GM18909 (cell line): ENCODE measurements around the gene ILF3.
"Not testable (repeated sequence)": the region's sequence is repeated elsewhere in the genome, so short reads cannot be mapped to it uniquely, and the experiment has no call there.

Experiments
- ATAC-seq: cut with Tn5 transposase; IDR thresholded peaks from one replicate; pipeline ENCODE4 v1.9.1; 2021; ENCODE audit warnings: mild to moderate bottlenecking; ENCODE audit not compliant: unreplicated experiment, poor library complexity

ILF3 gene

GRCh38 chr19:10641248-10641647, 12.9 kb upstream of the ILF3 start:
- no peak for ATAC-seq

GRCh38 chr19:10642473-10643171, 11.5 kb upstream of the ILF3 start:
- no peak for ATAC-seq

GRCh38 chr19:10643172-10643967, 10.8 kb upstream of the ILF3 start:
- ATAC-seq, result no peak

- ATAC-seq, result no peak
These were observed 10.2 kb upstream of the ILF3 start for GRCh38 chr19:10643968-10644259.

- ATAC-seq, result no peak
These were observed 9.7 kb upstream of the ILF3 start for GRCh38 chr19:10644260-10645007.

GRCh38 chr19:10646456-10647159, 7.5 kb upstream of the ILF3 start:
- ATAC-seq, result no peak

- ATAC-seq, result no peak
These were observed 5.8 kb upstream of the ILF3 start for GRCh38 chr19:10648360-10648759.

GRCh38 chr19:10651851-10652250, 2.3 kb upstream of the ILF3 start:
- ATAC-seq, result no peak

- ATAC-seq, result no peak
These were observed 739 bp upstream of the ILF3 start for GRCh38 chr19:10653482-10653731.

GRCh38 chr19:10654610-10655456, 687 bp downstream of the ILF3 start:
- ATAC-seq, result no peak

- ATAC-seq, result no peak
These were observed 1.5 kb downstream of the ILF3 start for GRCh38 chr19:10655457-10656312.

- no peak for ATAC-seq
These were observed 6.2 kb downstream of the ILF3 start for GRCh38 chr19:10660346-10660745.

- ATAC-seq, result no peak
These were observed 7.8 kb downstream of the ILF3 start for GRCh38 chr19:10661946-10662345.

GRCh38 chr19:10662384-10663251, 8.5 kb downstream of the ILF3 start:
- ATAC-seq, result no peak

- not testable (repeated sequence) for ATAC-seq
These were observed 9.1 kb downstream of the ILF3 start for GRCh38 chr19:10663252-10663563.

GRCh38 chr19:10667867-10668266, 13.7 kb downstream of the ILF3 start:
- no peak for ATAC-seq

- ATAC-seq, result no peak
These were observed 15.1 kb downstream of the ILF3 start for GRCh38 chr19:10669246-10669645.

- ATAC-seq, result no peak
These were observed 16.0 kb downstream of the ILF3 start for GRCh38 chr19:10670182-10670581.
